Measurements from ENCODE around the gene DCAF17.

- TF ChIP-seq CTCF (conservative IDR thresholded peaks at IDR 0.05; ENCODE audit: low read length): no peak
- TF ChIP-seq EZH2phosphoT487 (IDR thresholded peaks at IDR 0.05; ENCODE audit: borderline replicate concordance, low read depth, low read length): no peak
These were observed 21.4 kb upstream of the DCAF17 start for GRCh38 chr2:171412571-171413175.
